Panc1 (cell line): ENCODE results near the gene SLC22A6. TPM values are rescaled to one million over a fixed set of nuclear protein-coding genes. Genes with fewer than 3 reads are reported as not detected.

ENCODE experiments used
- ATAC-seq: fragments of 200-7000 bp; cut with Tn5 transposase; 2 replicates; pipeline ENCODE4 v1.9.1; 2020; ENCODE audit warnings: mild to moderate bottlenecking, moderate library complexity
- BruUV-seq: library from RNA; stranded (reverse); fragments of 400-500 nt; replicated peaks from 2 replicates; lab custom pipeline; 2021; lab: Mats Ljungman, UMichigan
- CTCF ChIA-PET: fragments of 300-600 bp; sonication (Branson Sonifier 250); formaldehyde crosslinking; loops from one replicate; lab custom pipeline; 2022; ENCODE audit warnings: antibody characterized with exemption; lab: Charles Lee
- POLR2A ChIA-PET: fragments of 300-600 bp; sonication (Branson Sonifier 250); formaldehyde crosslinking; loops from one replicate; lab custom pipeline; 2022; ENCODE audit warnings: antibody characterized with exemption; lab: Charles Lee
- DNase-seq: peaks from one replicate; pipeline ENCODE4 v3.0.0-alpha.2; 2010; ENCODE audit warnings: low read depth, low spot score
- H3K27ac ChIP-seq: 2 replicates; pipeline ENCODE4 v1.5.1; 2011; ENCODE audit warnings: mild to moderate bottlenecking, low read length, inconsistent platforms
- H3K27me3 ChIP-seq: fragments of 200-500 bp; sonication (Bioruptor generic); 2 replicates; pipeline ENCODE4 v1.6.0; 2014; ENCODE audit warnings: low read length, inconsistent platforms; ENCODE audit not compliant: control insufficient read depth, insufficient read depth
- H3K36me3 ChIP-seq: fragments of 200-500 bp; sonication (Bioruptor generic); 2 replicates; pipeline ENCODE4 v1.5.1; 2014; ENCODE audit warnings: inconsistent platforms, mild to moderate bottlenecking, low read length, moderate library complexity; ENCODE audit not compliant: control insufficient read depth, insufficient read depth
- H3K4me1 ChIP-seq: 2 replicates; pipeline ENCODE4 v1.5.1; 2011; ENCODE audit warnings: inconsistent platforms, mild to moderate bottlenecking, low read length, moderate library complexity; ENCODE audit not compliant: control insufficient read depth, insufficient read depth
- H3K4me3 ChIP-seq, 2 experiments: 2 replicates each; pipeline ENCODE4 v1.5.1; 2011 to 2012; ENCODE audit warnings: low read depth in 2 of 2, low read length in 2 of 2, mild to moderate bottlenecking in 2 of 2, inconsistent platforms in 1 of 2, moderate library complexity in 1 of 2
- H3K9me3 ChIP-seq: fragments of 200-500 bp; sonication (Bioruptor generic); 2 replicates; pipeline ENCODE4 v1.5.1; 2014; ENCODE audit warnings: low read depth, mild to moderate bottlenecking, inconsistent platforms, low read length, moderate library complexity; ENCODE audit not compliant: control insufficient read depth, insufficient read depth
- POLR2AphosphoS5 ChIP-seq: IDR thresholded peaks from 2 replicates; pipeline ENCODE4 v1.6.1; 2012; ENCODE audit warnings: mild to moderate bottlenecking, low read depth, low read length, moderate library complexity
- SIN3A ChIP-seq: IDR thresholded peaks from 2 replicates; pipeline ENCODE4 v1.6.1; 2012; ENCODE audit warnings: low read depth, mild to moderate bottlenecking, low read length, moderate library complexity, borderline replicate concordance; ENCODE audit not compliant: insufficient read depth
- TCF7L2 ChIP-seq: IDR thresholded peaks from 2 replicates; pipeline ENCODE4 v1.6.1; 2011; ENCODE audit warnings: mild to moderate bottlenecking, low read depth, low read length, inconsistent platforms
- in situ Hi-C: cut with HindIII; loops from 2 replicates; pipeline ENCODE4 v1.10.0; 2016; ENCODE audit warnings: low sequenced_read_pairs, low pct_unique_long_range_greater_than_20kb
- intact Hi-C: fragments of 100-400 bp; cut with micrococcal nuclease; formaldehyde crosslinking; loops from one replicate; pipeline ENCODE4 v1.10.0; 2022; ENCODE audit not compliant: unreplicated experiment
- total RNA-seq: library from RNA; stranded (reverse); gene quantifications from one replicate; pipeline ENCODE4 v1.2.1, GENCODE V29; 2021; ENCODE audit not compliant: unreplicated experiment
- TF ChIP-seq, protein P1 (sequence below), 2 experiments: IDR thresholded peaks; 2 replicates each; pipeline ENCODE4 v1.6.1; 2011 to 2012; ENCODE audit warnings: low read depth in 2 of 2, control low read depth in 1 of 2, low read length in 1 of 2, mild to moderate bottlenecking in 1 of 2, moderate library complexity in 1 of 2; ENCODE audit not compliant: insufficient read depth in 1 of 2
- TF ChIP-seq, protein P2 (sequence below): fragments of 450-650 bp; IDR thresholded peaks from 2 replicates; pipeline ENCODE4 v1.5.1; 2017; ENCODE audit warnings: mild to moderate bottlenecking

SLC22A6 gene
- total RNA-seq, 1 experiment from 2014 or later, result not detected

DNA sequence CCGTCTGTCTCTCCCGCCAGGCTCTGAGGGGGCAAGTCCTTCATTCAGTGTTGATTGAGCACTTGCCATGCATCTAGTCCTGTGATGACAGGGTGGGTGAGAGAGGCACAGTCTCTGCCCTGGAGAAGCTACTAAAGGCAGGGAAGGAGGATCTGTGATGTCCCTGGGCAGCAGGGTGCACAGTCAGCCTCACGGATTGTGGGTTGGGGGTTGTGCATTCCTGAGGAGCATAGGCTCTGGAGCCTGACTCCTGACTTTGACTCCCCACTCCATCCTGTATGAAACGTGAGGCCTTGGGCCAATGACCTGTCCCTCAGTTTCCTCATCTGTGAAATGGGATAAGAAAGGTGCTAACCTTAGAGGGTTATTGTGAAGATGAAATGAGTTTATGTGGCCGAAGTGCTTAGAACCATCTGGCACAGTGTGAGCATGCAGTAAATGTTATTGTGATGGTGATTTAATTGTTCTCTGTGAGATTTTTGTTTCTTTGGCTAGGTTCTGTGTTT is 26.2 kb upstream of the SLC22A6 start:
- ATAC-seq, result no peak
- intact Hi-C loops, result no loop called here
- ChIA-PET CTCF (interaction anchor here (0.6 kb wide), 1 partner anchor 38 kb away, joined by 4 read pairs; no protein-coding TSS in a partner anchor), POLR2A (no interaction called here)
- in situ Hi-C loops, result no loop called here
- no TSS peak for BruUV-seq
- TF ChIP-seq SIN3A (no peak), POLR2AphosphoS5 (no peak), TCF7L2 (no peak)
- TF ChIP-seq, protein P1, sequence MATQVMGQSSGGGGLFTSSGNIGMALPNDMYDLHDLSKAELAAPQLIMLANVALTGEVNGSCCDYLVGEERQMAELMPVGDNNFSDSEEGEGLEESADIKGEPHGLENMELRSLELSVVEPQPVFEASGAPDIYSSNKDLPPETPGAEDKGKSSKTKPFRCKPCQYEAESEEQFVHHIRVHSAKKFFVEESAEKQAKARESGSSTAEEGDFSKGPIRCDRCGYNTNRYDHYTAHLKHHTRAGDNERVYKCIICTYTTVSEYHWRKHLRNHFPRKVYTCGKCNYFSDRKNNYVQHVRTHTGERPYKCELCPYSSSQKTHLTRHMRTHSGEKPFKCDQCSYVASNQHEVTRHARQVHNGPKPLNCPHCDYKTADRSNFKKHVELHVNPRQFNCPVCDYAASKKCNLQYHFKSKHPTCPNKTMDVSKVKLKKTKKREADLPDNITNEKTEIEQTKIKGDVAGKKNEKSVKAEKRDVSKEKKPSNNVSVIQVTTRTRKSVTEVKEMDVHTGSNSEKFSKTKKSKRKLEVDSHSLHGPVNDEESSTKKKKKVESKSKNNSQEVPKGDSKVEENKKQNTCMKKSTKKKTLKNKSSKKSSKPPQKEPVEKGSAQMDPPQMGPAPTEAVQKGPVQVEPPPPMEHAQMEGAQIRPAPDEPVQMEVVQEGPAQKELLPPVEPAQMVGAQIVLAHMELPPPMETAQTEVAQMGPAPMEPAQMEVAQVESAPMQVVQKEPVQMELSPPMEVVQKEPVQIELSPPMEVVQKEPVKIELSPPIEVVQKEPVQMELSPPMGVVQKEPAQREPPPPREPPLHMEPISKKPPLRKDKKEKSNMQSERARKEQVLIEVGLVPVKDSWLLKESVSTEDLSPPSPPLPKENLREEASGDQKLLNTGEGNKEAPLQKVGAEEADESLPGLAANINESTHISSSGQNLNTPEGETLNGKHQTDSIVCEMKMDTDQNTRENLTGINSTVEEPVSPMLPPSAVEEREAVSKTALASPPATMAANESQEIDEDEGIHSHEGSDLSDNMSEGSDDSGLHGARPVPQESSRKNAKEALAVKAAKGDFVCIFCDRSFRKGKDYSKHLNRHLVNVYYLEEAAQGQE (IDR thresholded peaks at IDR 0.05; ENCODE audit: insufficient read depth in 1 of 2, low read depth in 2 of 2, low read length in 1 of 2), result no peak
- TF ChIP-seq, protein P2, sequence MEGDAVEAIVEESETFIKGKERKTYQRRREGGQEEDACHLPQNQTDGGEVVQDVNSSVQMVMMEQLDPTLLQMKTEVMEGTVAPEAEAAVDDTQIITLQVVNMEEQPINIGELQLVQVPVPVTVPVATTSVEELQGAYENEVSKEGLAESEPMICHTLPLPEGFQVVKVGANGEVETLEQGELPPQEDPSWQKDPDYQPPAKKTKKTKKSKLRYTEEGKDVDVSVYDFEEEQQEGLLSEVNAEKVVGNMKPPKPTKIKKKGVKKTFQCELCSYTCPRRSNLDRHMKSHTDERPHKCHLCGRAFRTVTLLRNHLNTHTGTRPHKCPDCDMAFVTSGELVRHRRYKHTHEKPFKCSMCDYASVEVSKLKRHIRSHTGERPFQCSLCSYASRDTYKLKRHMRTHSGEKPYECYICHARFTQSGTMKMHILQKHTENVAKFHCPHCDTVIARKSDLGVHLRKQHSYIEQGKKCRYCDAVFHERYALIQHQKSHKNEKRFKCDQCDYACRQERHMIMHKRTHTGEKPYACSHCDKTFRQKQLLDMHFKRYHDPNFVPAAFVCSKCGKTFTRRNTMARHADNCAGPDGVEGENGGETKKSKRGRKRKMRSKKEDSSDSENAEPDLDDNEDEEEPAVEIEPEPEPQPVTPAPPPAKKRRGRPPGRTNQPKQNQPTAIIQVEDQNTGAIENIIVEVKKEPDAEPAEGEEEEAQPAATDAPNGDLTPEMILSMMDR, result no peak
- DNase-seq, result no peak
- Histone ChIP-seq H3K4me1 (no peaks in the 10 kb centered on the region), H3K27ac (no peak overlapping the region), H3K36me3 (no peaks in the 10 kb centered on the region), H3K27me3 (no peaks in the 10 kb centered on the region), H3K9me3 (no peaks in the 10 kb centered on the region), H3K4me3 (no peak overlapping the region)

DNA sequence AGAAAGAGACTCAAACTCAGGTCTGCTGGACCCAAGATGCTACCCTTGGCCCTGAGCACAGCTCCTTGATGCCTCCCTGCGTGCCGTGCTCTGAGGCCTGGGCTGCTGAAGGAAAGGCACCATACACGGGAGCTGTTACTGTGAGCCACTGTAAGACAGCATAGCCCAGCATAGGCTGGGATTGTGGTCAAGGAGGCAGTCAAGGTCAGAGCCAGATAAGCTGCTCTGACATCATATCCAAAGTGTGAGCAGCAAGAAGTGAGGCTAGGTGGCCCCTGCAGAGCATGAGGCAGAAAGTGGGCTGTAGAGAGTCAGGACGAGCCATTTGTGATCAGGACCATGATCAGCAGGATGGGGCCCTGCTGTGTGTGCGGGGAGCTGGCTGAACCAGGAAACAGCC is 23.2 kb upstream of the SLC22A6 start:
- no peak for TF ChIP-seq TCF7L2
- TF ChIP-seq POLR2AphosphoS5, result no peak
- TF ChIP-seq, protein P2, result no peak
- TF ChIP-seq, protein P1 (IDR thresholded peaks at IDR 0.05; ENCODE audit: insufficient read depth in 1 of 2, low read depth in 2 of 2, low read length in 1 of 2), result no peak
- TF ChIP-seq SIN3A, result no peak
- intact Hi-C loops, result no loop called here
- H3K27ac ChIP-seq, result no peak overlapping the region
- H3K4me3 ChIP-seq, result no peak overlapping the region
- no TSS peak for BruUV-seq
- in situ Hi-C loops, result no loop called here
- POLR2A ChIA-PET, result no interaction called here
- H3K36me3 ChIP-seq, result no peaks in the 10 kb centered on the region
- H3K27me3 ChIP-seq, result no peaks in the 10 kb centered on the region
- H3K4me1 ChIP-seq, result no peaks in the 10 kb centered on the region
- H3K9me3 ChIP-seq, result no peaks in the 10 kb centered on the region
- CTCF ChIA-PET, result interaction anchor here (0.6 kb wide), 1 partner anchor 488 kb away, joined by 5 read pairs; no protein-coding TSS in a partner anchor
- DNase-seq, result no peak
- no peak for ATAC-seq
